ENCODE results near the gene ARHGAP32. TPM values are rescaled to one million over a fixed set of nuclear protein-coding genes. Genes with fewer than 3 reads are reported as not detected.

The ARHGAP32 gene
- total RNA-seq, 1 experiment from 2014 or later = 0.84 TPM

DNA sequence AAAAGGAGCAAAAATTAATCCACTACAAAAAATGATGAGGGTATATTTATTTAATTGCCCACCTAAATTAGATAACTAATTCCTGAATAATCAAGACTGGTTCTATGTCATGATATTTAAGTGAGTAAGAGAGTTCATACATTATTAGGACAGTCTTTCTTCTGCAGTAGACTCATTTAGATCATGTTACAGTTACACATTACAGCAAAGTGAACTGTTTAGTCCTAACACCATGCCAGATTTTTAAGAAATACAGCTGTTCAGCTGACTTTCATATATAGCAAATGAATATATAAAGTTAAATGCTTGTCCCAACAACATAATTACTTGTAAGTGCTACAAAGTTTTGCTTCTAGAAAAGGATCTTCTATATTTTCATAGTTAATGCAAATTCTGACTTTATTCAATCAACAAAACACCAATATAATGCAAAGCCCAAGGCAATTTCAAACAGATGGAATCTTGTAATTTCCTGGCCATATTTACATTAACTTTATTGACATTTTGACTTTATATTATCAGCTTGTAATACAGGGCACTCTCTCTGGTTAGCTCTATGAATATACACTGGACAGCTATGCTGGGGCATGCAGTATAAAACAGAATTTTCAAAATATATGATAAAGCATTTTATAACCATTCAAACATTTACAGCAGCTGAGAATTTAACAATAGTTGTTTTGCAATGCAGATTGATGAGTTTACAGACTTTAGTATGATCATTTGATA, 203.7 kb downstream of the ARHGAP32 start:
- in situ Hi-C loops (cut with HindIII; ENCODE audit: low pct_unique_long_range_greater_than_20kb, low sequenced_read_pairs) = no loop called here
- no peak for DNase-seq (ENCODE audit: low read depth)

DNA sequence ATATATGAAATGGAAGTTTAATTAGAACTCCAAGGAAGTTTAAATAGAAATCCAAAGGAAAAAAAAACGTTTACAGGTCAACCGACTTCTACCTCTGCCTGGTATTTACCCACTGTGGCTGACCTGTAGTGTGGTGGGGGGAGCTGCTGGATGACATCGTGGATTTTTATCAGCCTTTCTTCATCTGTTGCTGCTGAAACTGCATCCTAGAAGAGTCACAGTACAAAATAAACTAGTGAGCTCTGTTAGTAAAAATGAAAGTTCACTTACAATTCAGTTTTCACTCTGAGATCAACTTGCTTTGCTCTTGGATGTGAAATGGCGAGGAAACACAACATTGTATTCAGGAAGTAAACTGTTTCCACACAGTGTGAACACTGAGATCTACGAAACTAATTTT, 206.2 kb downstream of the ARHGAP32 start:
- in situ Hi-C loops (cut with HindIII; ENCODE audit: low pct_unique_long_range_greater_than_20kb, low sequenced_read_pairs) = no loop called here
- DNase-seq (ENCODE audit: low read depth) = no peak

DNA sequence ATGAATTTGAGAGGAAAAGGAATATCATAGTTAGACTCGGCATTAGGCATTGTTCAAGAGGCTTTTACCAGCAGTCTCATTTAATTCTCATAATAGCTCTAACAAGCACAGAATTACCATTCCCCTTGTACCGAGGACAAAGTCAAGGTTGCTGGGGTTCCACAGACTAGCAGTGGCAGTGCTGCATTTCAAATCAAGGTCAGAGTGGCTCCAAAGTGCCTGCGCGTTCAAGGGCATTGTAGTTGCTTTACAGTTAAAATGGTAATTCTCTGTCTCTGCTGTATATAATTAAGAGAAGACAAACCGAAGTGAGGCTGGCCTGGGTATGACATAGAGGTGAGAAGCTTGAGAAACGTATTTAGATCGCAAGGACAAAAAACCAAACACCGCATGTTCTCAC, 209.1 kb downstream of the ARHGAP32 start:
- DNase-seq (ENCODE audit: low read depth) = no peak
- in situ Hi-C loops (cut with HindIII; ENCODE audit: low pct_unique_long_range_greater_than_20kb, low sequenced_read_pairs) = no loop called here

DNA sequence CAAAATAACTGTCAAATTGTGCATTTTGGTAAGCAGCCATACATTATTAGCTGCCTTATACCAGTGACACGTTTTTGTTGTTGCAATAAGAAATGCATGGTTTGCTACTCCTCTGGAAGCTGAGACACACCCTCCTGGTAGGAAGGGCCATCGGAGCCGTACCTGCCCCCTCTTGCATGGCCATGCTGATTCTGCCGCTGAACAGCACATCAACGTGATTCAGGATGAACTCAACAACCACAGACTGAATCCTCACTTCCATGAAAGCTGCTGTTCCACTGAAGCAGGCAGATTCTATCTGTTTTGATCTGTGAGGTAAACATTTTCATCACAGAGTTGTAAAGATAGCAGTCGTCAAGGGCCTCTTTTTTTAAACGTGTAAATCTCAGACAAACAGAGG, 210.9 kb downstream of the ARHGAP32 start:
- in situ Hi-C loops (cut with HindIII; ENCODE audit: low pct_unique_long_range_greater_than_20kb, low sequenced_read_pairs) = no loop called here
- DNase-seq (ENCODE audit: low read depth) = no peak

DNA sequence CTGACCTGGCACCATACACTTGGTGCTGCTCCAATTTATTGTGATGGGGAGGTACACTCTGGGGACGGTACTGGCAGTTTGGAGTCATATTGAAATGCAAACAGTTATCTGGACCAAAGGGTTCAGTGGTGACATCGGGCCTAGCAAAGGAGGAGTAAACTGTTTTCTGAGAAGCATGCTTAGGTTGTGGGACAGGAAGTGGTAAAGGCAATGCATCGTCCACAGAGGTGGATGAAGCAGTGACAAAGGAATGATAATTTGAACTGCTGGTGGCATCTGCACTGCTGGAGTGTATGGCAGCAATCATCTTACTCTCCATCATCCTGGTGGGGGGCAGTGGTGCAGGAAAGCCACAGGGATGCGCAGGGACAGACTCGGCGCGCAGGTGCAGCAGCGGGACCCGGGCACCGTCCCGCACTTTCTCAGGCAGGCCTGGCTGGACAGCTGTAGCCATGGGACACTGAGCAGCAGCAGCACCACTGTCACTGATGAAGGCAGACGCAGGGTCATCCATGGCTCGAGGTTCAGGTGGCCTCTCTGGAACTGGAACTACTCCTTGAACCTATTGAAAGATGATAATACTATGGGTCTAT, 221.4 kb downstream of the ARHGAP32 start:
- in situ Hi-C loops (cut with HindIII; ENCODE audit: low pct_unique_long_range_greater_than_20kb, low sequenced_read_pairs) = no loop called here
- no peak for DNase-seq (ENCODE audit: low read depth)

DNA sequence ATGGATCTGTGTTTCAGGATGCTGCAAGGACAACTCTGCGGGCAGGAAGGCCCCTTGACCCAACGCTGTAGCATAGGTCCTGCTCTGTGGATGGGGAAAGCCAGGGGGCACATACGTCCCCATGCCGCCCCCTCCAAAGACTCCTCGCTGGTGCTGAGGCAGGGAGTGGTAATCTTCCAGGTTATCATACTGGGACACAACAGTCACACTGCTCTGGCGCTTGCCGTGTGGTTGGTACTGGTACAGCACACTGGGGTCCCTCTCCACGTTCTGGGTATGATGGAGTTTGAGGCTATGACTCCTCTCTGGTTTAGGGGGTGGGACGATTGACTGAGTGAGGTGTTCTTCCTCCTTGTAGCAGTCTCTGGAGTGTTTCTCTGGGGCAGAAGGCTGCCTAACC, 223.2 kb downstream of the ARHGAP32 start:
- in situ Hi-C loops (cut with HindIII; ENCODE audit: low pct_unique_long_range_greater_than_20kb, low sequenced_read_pairs) = no loop called here
- no peak for DNase-seq (ENCODE audit: low read depth)

DNA sequence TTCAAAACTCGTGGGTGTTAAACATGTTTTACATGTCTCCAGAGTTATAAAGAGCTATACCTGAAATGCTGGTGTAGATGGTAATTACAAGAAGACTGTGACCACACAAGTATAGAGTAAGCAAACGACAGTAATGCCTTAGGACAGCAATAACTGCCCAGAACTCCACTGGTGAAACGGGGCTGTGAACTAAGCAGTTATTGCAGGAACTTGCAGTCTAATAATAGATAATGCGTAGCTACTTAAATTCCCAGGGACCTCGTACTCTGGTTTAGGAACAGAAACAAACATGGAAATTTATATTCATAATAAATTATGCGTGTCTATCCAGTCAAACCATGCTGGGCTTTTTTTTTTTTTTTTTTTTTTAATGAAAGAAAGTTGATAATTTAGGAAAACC, 224.5 kb downstream of the ARHGAP32 start:
- in situ Hi-C loops (cut with HindIII; ENCODE audit: low pct_unique_long_range_greater_than_20kb, low sequenced_read_pairs) = no loop called here
- no peak for DNase-seq (ENCODE audit: low read depth)

DNA sequence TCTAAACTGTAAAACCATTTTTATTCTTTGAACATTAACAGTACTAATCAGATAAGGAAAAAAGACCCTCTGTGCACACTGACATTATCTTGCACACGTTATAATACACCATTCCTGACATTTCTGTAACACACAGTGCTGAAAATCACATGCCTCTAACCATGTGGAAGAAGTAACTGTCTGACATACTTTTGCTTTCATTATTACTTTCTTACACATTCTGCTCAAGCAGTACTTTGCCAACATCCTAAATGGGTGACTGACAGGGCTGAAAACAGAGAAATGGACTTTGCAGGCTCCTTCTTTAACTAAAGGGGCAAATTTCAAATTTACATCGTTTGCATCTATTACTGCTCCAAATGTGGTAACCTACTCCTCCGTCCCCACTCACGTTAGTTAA, 226.6 kb downstream of the ARHGAP32 start:
- in situ Hi-C loops (cut with HindIII; ENCODE audit: low pct_unique_long_range_greater_than_20kb, low sequenced_read_pairs) = no loop called here
- DNase-seq (ENCODE audit: low read depth) = no peak

DNA sequence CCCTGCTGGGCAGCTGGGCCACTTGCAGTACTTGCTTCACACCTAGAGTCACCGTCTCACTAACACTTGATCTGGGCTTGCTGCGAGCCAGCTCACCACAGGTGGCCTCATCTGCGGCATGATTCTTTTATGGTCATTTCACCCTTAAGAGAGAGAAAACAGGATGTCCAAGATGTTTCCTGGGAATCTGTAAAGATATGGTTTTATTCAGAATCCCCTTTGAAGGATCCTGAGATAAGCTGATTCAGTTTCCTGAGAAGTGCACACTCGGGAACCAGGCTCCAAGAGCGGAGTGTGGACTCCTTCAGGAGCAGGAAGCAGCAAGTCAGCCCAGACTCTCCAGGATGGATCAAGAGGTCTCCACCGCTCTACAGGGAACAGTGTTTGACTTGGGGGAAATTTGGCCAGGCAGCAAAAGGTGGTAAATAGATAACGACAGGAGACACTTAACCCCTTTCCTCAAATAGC, 227.6 kb downstream of the ARHGAP32 start:
- in situ Hi-C loops (cut with HindIII; ENCODE audit: low pct_unique_long_range_greater_than_20kb, low sequenced_read_pairs) = no loop called here
- no peak for DNase-seq (ENCODE audit: low read depth)

DNA sequence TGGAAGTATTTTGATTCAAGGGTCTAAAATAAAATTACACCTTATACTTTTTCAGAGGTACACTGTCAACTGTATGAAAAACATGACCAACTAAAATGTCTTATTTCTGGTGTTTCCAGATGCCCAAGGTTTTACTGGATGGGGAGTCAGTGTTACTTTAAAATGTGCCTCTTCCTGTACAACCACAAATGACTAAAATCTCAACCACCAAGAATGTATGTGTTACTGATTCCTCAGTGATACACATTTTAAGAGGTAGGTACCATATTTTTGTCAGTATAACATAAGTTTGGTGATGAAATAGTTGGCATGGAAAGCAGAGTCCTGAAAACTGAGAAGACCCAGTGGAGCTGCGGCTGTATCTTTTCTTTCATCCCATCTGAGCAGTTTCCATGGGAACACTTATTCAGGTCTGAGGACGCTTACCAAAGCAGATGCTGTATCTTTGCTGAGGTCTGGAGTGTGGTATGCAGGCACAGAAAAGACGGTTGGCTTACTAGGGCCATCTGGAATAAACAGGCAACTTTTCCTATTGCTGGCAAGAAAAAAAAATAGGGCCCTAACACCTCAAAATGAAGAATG, 228.3 kb downstream of the ARHGAP32 start:
- no peak for DNase-seq (ENCODE audit: low read depth)
- in situ Hi-C loops (cut with HindIII; ENCODE audit: low pct_unique_long_range_greater_than_20kb, low sequenced_read_pairs) = no loop called here

DNA sequence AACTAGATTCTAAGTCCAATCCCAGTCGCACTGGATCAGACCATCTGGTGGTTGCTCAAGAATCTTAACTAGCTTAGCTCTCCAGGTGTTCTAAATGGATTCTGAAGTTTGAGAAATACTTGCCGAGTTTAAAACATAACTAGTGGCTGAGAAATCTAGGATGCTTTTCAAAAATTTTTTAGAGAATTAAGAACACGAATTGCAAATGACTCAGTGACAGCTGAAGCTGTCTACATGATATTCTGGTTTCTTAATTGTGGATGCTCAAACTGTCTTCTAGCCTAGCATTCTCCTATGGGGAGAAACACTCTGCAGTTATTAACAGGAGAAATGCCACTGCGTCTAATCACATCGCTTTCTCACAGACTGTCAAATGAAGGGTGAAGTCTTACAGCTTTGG, 229.2 kb downstream of the ARHGAP32 start:
- no peak for DNase-seq (ENCODE audit: low read depth)
- in situ Hi-C loops (cut with HindIII; ENCODE audit: low pct_unique_long_range_greater_than_20kb, low sequenced_read_pairs) = no loop called here

DNA sequence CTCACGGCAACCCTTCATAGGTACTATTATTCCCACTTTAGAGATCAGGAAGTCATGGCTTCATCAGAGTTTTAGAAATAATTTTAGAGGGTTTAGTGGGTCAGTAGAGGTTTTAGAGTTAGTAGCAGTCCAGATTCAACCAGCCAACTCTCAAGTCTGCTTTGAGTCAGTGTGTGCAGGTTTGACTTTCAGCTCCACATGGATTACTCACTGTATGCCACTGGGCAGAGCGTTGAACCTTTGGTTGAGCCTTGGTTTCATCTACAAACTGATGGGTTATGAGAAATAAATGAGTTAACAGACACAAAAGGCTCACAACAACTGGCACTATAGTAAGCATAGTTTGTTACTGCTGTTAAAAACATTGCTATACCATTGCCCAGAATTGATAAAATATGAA, 230.5 kb downstream of the ARHGAP32 start:
- in situ Hi-C loops (cut with HindIII; ENCODE audit: low pct_unique_long_range_greater_than_20kb, low sequenced_read_pairs) = no loop called here
- no peak for DNase-seq (ENCODE audit: low read depth)

DNA sequence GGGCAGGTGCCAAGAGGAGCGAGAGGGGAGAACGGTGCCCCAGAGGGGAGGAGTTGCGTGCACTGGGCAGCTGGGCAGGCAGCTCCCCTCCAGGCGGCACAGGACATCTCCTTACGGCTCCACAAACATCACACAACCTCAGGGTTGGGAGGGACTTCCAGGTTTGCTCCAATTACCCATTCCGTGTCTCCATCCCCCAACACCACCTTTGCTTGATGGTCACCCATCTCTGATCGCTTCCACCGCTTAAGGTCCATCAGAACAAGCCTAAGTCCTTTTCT, 235.0 kb downstream of the ARHGAP32 start:
- in situ Hi-C loops (cut with HindIII; ENCODE audit: low pct_unique_long_range_greater_than_20kb, low sequenced_read_pairs) = no loop called here
- no peak for DNase-seq (ENCODE audit: low read depth)

DNA sequence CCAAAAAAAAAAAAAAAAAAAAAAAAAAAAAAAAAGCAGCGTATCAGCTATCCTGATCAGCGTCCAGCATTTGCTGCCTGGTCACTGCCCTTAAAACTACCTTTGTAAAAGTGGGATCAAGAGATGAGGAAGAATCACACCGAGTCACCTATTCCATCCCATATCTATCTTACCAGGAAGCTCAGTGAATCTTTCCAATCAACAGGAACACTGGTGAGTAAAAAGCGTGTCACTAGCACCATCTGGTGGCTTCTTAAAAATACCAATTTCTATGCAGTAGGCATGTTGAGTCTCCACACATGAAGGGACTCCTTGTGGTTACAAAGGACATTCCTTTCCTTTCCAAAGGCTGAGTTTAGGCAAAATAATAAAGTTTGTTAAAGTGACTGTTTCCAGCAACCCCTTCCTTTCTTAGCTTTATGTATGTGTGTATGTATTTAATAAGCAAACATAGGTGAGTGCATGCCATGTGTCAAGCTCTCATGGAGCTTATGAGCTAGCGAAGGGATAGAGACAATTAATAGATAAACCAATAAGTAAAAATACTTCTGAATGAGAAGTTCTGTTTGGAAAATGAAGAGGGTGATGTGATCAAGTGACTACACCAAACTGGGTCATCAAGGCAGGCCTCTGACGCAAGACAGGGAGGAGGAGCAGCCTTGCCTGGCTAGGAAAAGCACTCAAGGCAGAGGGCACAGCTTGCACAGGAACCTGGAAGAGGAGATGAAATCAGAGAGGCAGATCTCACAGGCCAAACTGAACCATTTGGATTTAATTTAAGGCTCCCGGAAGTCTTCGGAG, 235.5 kb downstream of the ARHGAP32 start:
- DNase-seq (ENCODE audit: low read depth) = peak; percentile 30
- in situ Hi-C loops (cut with HindIII; ENCODE audit: low pct_unique_long_range_greater_than_20kb, low sequenced_read_pairs) = no loop called here

DNA sequence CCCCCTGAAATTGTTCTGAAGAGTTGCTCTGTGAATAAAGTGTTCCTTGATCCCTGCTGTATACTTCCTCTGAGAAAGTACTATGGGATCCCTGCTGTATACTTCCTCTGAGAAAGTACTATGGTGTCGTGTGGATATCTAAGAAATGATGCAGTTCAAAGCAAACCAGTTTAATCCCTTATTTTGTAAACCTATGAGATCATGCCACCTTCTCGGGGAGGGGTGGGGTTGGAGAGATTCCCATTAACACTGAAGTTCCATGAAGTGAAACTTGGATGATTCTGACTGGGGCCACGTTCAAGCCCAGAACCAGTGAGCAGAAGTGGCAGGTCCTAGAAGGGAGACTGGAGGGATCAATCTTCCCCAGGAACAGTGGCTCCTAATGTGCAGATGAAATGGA, 236.5 kb downstream of the ARHGAP32 start:
- in situ Hi-C loops (cut with HindIII; ENCODE audit: low pct_unique_long_range_greater_than_20kb, low sequenced_read_pairs) = no loop called here
- DNase-seq (ENCODE audit: low read depth) = no peak

DNA sequence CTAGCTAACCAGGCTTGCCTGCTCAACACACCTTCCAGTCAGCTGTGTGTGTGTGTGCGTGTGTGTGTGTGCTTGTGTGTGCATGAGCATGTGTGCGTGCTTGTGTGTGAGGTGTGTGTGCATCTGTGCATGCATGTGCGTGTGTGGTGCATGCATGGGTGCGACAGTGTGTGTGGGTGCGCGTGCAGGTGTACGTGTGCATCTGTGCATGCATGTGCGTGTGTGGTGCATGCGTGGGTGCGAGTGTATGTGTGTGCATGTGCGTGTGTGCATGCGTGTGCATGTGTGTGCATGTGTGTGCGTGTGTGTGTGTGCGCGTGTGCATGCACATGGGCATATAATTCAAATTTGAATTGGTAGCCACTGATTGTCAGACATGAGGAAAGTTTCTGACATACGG, 239.0 kb downstream of the ARHGAP32 start:
- in situ Hi-C loops (cut with HindIII; ENCODE audit: low pct_unique_long_range_greater_than_20kb, low sequenced_read_pairs) = no loop called here
- DNase-seq (ENCODE audit: low read depth) = no peak

DNA sequence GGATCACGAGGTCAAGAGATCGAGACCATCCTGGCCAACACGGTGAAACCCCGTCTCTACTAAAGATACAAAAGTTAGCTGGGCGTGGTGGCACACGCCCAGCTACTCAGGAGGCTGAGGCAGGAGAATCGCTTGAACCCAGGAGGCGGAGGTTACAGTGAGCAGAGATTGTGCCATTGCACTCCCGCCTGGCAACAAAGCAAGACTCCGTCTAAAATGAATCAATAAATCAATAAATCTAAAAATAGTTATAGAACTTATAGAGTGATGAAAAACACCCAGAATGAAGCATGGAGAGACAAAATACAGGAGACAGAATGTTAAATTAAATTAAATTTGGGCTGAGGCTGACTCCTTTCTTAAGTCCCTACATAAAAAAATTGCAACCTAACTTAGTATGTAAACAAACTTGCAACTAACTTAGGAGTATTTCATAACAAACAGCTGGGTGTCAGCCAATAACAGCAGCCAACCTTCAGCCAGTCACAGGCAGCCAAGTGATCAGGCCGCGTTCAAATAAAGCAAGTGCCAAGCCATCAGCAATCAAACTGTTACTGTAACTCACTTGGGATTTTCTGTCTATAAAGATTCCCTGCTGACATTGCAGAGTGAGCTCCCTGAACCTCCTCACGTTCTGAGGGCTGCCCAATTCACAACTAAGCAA, 242.2 kb downstream of the ARHGAP32 start:
- DNase-seq (ENCODE audit: low read depth) = no peak
- in situ Hi-C loops (cut with HindIII; ENCODE audit: low pct_unique_long_range_greater_than_20kb, low sequenced_read_pairs) = no loop called here

DNA sequence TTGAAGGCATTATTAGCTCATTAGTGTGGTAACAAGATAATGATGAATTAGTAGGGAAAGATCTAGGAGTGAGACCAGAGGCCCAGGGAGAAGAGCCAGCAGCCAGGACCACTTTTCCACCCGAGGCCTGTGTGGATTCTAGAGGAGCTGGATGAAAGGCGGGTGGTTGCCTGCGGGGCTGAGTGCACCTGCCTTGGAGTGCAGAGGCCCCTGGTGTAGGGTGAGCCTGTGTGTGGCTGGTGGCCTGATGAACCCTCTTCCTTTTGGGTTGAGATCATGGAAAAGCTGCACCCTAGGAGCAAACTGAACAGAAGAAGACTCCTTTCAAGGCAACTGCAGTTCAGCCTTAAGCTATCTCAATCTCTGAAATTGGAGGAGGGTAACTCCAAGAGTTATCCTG, 243.5 kb downstream of the ARHGAP32 start:
- no peak for DNase-seq (ENCODE audit: low read depth)
- in situ Hi-C loops (cut with HindIII; ENCODE audit: low pct_unique_long_range_greater_than_20kb, low sequenced_read_pairs) = no loop called here

DNA sequence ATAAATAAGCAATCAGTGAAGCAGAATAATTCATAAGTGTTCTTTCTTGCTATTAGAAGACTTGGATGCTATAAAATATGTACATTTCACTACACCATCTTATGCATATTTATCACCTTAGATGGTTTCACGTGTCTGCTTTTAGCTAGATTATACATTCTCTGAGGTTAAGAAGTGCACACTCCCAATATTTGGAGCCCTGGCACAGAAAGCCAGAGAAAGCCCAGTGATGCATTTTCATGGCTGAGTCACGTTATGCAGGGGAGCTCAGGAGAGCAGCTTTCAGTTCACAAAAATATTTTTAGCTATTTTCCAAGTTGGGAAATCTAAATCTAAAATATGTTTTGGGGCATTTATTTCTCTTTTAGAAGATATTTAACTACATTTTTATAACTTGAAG, 244.4 kb downstream of the ARHGAP32 start:
- no peak for DNase-seq (ENCODE audit: low read depth)
- in situ Hi-C loops (cut with HindIII; ENCODE audit: low pct_unique_long_range_greater_than_20kb, low sequenced_read_pairs) = no loop called here

All from Caki2 (cell line).